Endothelial cell of umbilical vein (primary cell): ENCODE data around the gene CUZD1.

Experiments
- CTCF ChIP-seq, 2 donors: IDR thresholded peaks; 1 replicate in 1 of 2; 2 replicates in 1 of 2; pipeline ENCODE4 v1.5.1; 2011; ENCODE audit warnings: low read length in 2 of 2, mild to moderate bottlenecking in 2 of 2, moderate library complexity in 2 of 2, control low read depth in 1 of 2, inconsistent platforms in 1 of 2, low read depth in 1 of 2; ENCODE audit not compliant: insufficient read depth in 1 of 2; ENCODE audit errors: extremely low read depth in 1 of 2
- EZH2 ChIP-seq: IDR thresholded peaks from 2 replicates; pipeline ENCODE4 v1.6.1; 2012; ENCODE audit warnings: borderline replicate concordance, low read depth, mild to moderate bottlenecking, moderate library complexity, low read length, inconsistent platforms; ENCODE audit not compliant: severe bottlenecking
- MYC ChIP-seq: IDR thresholded peaks from one replicate; pipeline ENCODE4 v1.6.1; 2011; ENCODE audit warnings: mild to moderate bottlenecking, low read depth, low read length
- POLR2A ChIP-seq: IDR thresholded peaks from 2 replicates; pipeline ENCODE4 v1.6.1; 2012; ENCODE audit warnings: low read depth, mild to moderate bottlenecking, control low read depth, low read length
- POLR2AphosphoS5 ChIP-seq: IDR thresholded peaks from 2 replicates; pipeline ENCODE4 v1.6.1; 2012; ENCODE audit warnings: low read depth, mild to moderate bottlenecking, control low read depth, low read length, moderate library complexity; ENCODE audit not compliant: insufficient read depth

- TF ChIP-seq CTCF (IDR thresholded peaks at IDR 0.05; ENCODE audit: extremely low read depth in 1 of 2, insufficient read depth in 1 of 2, low read depth in 1 of 2, low read length in 2 of 2) (no peak), POLR2A (peak; percentile 56), MYC (no peak), EZH2 (no peak), POLR2AphosphoS5 (peak; percentile 67)
Measured at GRCh38 chr10:122861711-122862161, 16.1 kb upstream of the CUZD1 start.
